Measurements from ENCODE around the gene NLRC4. TPM values are rescaled to one million over a fixed set of nuclear protein-coding genes. Genes with fewer than 3 reads are reported as not detected.

The NLRC4 gene
- total RNA-seq, 4 donors from 2014 or later, result 0.44 to 0.91 (median 0.57) TPM; not detected in 1

GRCh38 chr2:32262105-32262504 is 2.6 kb downstream of the NLRC4 start:
- H3K27ac ChIP-seq, result no peak overlapping the region
- H3K4me1 ChIP-seq, result no peaks in the 10 kb centered on the region
- no peak for DNase-seq
- TF ChIP-seq POLR2A (IDR thresholded peaks at IDR 0.05), result no peak
- TF ChIP-seq CTCF (IDR thresholded peaks at IDR 0.05), result no peak
- H3K27me3 ChIP-seq, result no peaks in the 10 kb centered on the region
- no peaks in the 10 kb centered on the region for H3K9me3 ChIP-seq
- WGBS, 2 donors, result 66 to 89% methylated on average over 3 of the region's 3 CpGs
- H3K4me3 ChIP-seq, result no peak overlapping the region
- H3K36me3 ChIP-seq, result no peaks in the 10 kb centered on the region
- intact Hi-C loops (cut with DNase I), result no loop called here

DNA sequence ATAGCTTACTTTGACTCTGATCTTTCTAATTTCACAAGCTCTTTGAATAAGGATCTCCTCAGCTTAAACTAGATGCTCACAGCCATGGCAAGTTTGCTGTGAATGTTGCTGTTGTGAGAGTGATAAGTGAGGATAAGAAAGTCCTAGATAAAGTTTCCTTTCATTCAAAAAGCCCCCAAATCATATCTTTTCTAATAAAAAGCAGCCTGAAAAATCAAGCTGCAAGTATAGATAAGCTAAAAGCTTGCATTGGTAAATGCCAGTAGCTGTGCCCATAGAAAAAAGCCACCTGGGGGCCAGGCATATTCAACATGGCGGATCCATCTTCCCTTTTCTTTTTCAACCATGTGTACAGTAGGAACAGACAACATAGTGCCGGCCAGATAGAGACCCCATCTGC is 4.3 kb downstream of the NLRC4 start:
- H3K9me3 ChIP-seq, result no peaks in the 10 kb centered on the region
- H3K4me1 ChIP-seq, result no peaks in the 10 kb centered on the region
- 86 to 94% methylated on average over 2 of the region's 2 CpGs for WGBS, 2 donors
- no peak overlapping the region for H3K4me3 ChIP-seq
- H3K27me3 ChIP-seq, result no peaks in the 10 kb centered on the region
- no peak for DNase-seq
- no peaks in the 10 kb centered on the region for H3K36me3 ChIP-seq
- intact Hi-C loops (cut with DNase I), result no loop called here
- H3K27ac ChIP-seq, result no peak overlapping the region
- TF ChIP-seq POLR2A (IDR thresholded peaks at IDR 0.05), result no peak
- TF ChIP-seq CTCF (IDR thresholded peaks at IDR 0.05), result no peak

DNA sequence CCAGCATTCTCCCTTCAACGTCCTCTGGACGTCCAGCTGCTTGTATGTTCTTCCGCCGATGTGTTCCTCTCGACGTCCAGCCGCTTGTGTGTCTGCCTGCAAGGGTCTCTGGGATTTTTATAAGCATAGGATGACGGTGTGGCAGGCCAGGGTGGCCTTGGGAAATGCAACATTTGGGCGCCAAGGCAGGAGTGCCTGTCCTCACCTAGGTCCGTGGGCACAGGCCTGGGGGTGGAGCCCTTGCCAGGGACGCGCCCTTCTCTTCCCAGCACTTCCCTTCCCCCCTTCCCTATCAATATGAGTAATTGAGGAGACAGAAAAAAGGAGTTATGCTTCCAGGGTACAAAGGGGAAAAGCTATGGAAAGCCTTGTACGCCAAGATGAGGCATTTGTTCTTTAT is 6.4 kb downstream of the NLRC4 start:
- H3K27me3 ChIP-seq, result no peaks in the 10 kb centered on the region
- WGBS, 2 donors, result 83 to 92% methylated on average over 1 to 10 of the region's 13 CpGs

GRCh38 chr2:32250290-32250689 is 14.4 kb downstream of the NLRC4 start:
- TF ChIP-seq POLR2A (IDR thresholded peaks at IDR 0.05) (no peak), CTCF (IDR thresholded peaks at IDR 0.05) (no peak)
- Histone ChIP-seq H3K36me3 (no peaks in the 10 kb centered on the region), H3K9me3 (no peaks in the 10 kb centered on the region), H3K27me3 (no peaks in the 10 kb centered on the region), H3K4me1 (no peaks in the 10 kb centered on the region), H3K4me3 (no peak overlapping the region), H3K27ac (no peak overlapping the region)
- WGBS, 2 donors, result 82 to 85% methylated on average over 10 of the region's 10 CpGs
- intact Hi-C loops (cut with DNase I), result no loop called here
- no peak for DNase-seq

More for the DNA sequence above, 6.4 kb downstream of the NLRC4 start:
- Histone ChIP-seq H3K4me1 (no peaks in the 10 kb centered on the region), H3K9me3 (no peaks in the 10 kb centered on the region), H3K4me3 (no peak overlapping the region), H3K27ac (no peak overlapping the region), H3K36me3 (no peaks in the 10 kb centered on the region)
- no peak for TF ChIP-seq POLR2A (IDR thresholded peaks at IDR 0.05)
- TF ChIP-seq CTCF (IDR thresholded peaks at IDR 0.05), result no peak
- intact Hi-C loops (cut with DNase I), result no loop called here
- DNase-seq, result no peak

DNA sequence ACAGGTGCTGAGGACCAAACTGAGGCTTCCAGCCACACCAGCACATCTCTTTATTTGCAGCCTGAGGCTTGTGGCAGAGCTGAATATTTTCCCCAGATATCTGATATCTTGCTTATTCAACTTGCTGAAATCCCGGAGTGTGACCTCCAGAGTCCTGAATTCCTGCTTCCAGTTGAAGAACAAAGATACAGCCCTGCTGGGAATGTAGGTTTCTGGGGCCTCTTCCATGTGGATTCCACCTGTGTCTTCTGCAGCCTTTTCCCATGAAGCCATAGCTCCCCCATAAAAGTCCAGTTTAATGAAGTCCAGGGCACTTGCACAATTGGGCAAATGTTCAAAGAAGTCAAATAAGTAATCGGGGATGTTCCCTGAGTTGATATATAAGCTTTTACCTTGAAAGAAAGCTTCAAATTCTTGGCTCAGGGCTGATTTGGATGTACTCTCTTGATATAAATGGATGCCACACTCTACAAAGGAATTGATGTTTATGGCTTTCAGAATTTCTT is 14.9 kb downstream of the NLRC4 start:
- 85 to 94% methylated on average over 2 of the region's 2 CpGs for WGBS, 2 donors
- no peaks in the 10 kb centered on the region for H3K9me3 ChIP-seq
- no peak for TF ChIP-seq CTCF (IDR thresholded peaks at IDR 0.05)
- H3K36me3 ChIP-seq, result no peaks in the 10 kb centered on the region
- H3K4me3 ChIP-seq, result no peak overlapping the region
- no peak for DNase-seq
- no peaks in the 10 kb centered on the region for H3K27me3 ChIP-seq
- H3K4me1 ChIP-seq, result no peaks in the 10 kb centered on the region
- no peak overlapping the region for H3K27ac ChIP-seq
- intact Hi-C loops (cut with DNase I), result no loop called here
